ENCODE measurements around the gene TMEM165. TPM values are rescaled to one million over a fixed set of nuclear protein-coding genes. Genes with fewer than 3 reads are reported as not detected.
A peak's percentile ranks its signal among the peaks of the same experiment; 100 is the strongest.

TMEM165 gene
- total and polyA plus RNA-seq, 9 of the 15 experiments (the other 6 are each of a cell fraction or from before 2014, with no cell fraction given), result 21.3 to 145 (median 96.8) TPM

- TF ChIP-seq ZNF407 (IDR thresholded peaks at IDR 0.05; ENCODE audit: low read depth) (no peak), FOXO4 (CRISPR knock-in tag; IDR thresholded peaks at IDR 0.05) (no peak), KLF6 (CRISPR knock-in tag; IDR thresholded peaks at IDR 0.05; ENCODE audit: borderline replicate concordance) (no peak), PRPF4 (IDR thresholded peaks at IDR 0.05; ENCODE audit: insufficient read depth, low read depth, low read length, poor library complexity, severe bottlenecking) (no peak), XRCC5 (IDR thresholded peaks at IDR 0.05; ENCODE audit: low read depth, low read length) (peak; percentile 82), ZKSCAN1 (IDR thresholded peaks at IDR 0.05; ENCODE audit: low read depth, low read length) (peak; percentile 33; the same call in 1 of the 2 replicates), WHSC1 (IDR thresholded peaks at IDR 0.05; ENCODE audit: low read length) (no peak), ARHGAP35 (IDR thresholded peaks at IDR 0.05; ENCODE audit: partially characterized antibody) (no peak), PHF21A (IDR thresholded peaks at IDR 0.05; ENCODE audit: borderline replicate concordance, low read depth) (0 out of 2 replicates have a peak, but pooled peaks have one; percentile 8), BHLHE40 (IDR thresholded peaks at IDR 0.05; ENCODE audit: low read length) (peak; percentile 29; the same call in 1 of the 2 replicates), NR1H2 (CRISPR knock-in tag; IDR thresholded peaks at IDR 0.05) (no peak), TCF15 (CRISPR knock-in tag; IDR thresholded peaks at IDR 0.05) (no peak), MEF2A (IDR thresholded peaks at IDR 0.05; ENCODE audit: control insufficient read depth, low read depth, low read length) (no peak), TBP (optimal IDR thresholded peaks at IDR 0.05; ENCODE audit: low read depth, low read length) (peak; percentile 77), ZFP1 (CRISPR knock-in tag; IDR thresholded peaks at IDR 0.05) (no peak), BRF1 (IDR thresholded peaks at IDR 0.05; ENCODE audit: borderline replicate concordance, extremely low read depth, insufficient read length) (no peak), CEBPB (tag; IDR thresholded peaks at IDR 0.05) (no peak)
These were observed 49.5 kb upstream of the TMEM165 start, which contains the start of gene SRD5A3 (continued) for GRCh38 chr4:55345980-55346850.
